Measurements from ENCODE around the gene NHERF2.

NHERF2 gene

DNA sequence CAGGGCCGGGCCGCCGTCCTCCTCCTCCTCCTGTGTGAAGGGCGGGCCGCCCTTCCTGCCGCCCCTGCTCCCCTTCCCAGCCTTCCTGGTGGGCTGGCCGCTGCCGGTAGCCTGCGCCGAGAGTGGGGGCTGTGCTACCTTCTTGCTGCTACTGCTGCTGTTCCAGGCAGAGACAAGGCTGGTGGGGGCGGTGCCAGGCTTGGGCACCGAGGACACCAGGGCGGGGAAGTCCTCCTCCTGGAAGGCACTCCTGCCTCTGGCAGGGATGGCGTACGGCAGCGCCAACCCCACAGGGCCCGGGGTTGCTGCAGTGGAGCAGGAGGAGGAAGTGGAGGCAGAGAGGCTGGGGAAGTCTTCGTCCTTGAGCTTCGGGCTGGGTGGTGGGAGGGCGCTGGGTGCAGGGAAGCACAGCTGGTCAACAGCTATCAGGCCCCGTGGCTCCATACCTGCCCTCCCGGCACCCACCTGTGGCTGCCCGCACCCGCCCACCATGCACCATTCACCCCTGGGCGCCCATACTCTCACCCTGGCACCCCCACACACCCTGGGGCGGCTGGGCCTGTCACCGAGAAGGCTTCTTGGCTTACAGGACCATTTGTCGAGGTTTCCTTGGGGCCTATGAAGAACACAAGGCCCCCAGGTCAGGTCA lies 26.7 kb upstream of the NHERF2 start:
- no peak overlapping the region for H3K4me3 ChIP-seq (ENCODE audit: low read depth, low read length)
- DNase-seq (ENCODE audit: low read depth): no peak
- TF ChIP-seq MYC (IDR thresholded peaks at IDR 0.05; ENCODE audit: low read depth, low read length) (no peak), POLR2A (IDR thresholded peaks at IDR 0.05; ENCODE audit: extremely low read depth, insufficient read length) (no peak), MAX (IDR thresholded peaks at IDR 0.05; ENCODE audit: low read depth, low read length) (no peak), CTCF (IDR thresholded peaks at IDR 0.05; ENCODE audit: low read depth, low read length) (no peak)

DNA sequence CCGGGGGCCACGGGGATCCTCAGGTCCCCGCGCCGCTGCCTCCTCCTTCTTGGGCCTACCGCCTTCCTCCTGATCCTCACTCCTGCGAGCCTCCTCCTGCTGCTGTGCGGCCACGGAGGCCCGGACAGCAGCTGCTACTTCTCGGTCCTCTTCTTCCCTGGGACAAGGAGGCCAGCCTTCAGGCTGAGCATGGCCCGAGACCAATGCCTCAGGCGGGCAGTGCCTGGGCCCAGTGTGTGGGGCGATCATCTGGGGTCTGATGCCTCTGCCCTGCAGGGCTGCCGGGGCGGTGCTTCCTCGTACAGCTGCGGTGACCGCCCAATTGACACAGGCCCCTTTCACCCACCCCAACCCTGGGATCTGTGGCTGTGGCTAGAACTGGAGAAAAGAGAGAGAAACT lies 25.7 kb upstream of the NHERF2 start:
- no peak for DNase-seq (ENCODE audit: low read depth)
- TF ChIP-seq CTCF (IDR thresholded peaks at IDR 0.05; ENCODE audit: low read depth, low read length): no peak
- TF ChIP-seq POLR2A (IDR thresholded peaks at IDR 0.05; ENCODE audit: extremely low read depth, insufficient read length): no peak
- no peak for TF ChIP-seq MYC (IDR thresholded peaks at IDR 0.05; ENCODE audit: low read depth, low read length)
- TF ChIP-seq MAX (IDR thresholded peaks at IDR 0.05; ENCODE audit: low read depth, low read length): no peak
- no peak overlapping the region for H3K4me3 ChIP-seq (ENCODE audit: low read depth, low read length)

DNA sequence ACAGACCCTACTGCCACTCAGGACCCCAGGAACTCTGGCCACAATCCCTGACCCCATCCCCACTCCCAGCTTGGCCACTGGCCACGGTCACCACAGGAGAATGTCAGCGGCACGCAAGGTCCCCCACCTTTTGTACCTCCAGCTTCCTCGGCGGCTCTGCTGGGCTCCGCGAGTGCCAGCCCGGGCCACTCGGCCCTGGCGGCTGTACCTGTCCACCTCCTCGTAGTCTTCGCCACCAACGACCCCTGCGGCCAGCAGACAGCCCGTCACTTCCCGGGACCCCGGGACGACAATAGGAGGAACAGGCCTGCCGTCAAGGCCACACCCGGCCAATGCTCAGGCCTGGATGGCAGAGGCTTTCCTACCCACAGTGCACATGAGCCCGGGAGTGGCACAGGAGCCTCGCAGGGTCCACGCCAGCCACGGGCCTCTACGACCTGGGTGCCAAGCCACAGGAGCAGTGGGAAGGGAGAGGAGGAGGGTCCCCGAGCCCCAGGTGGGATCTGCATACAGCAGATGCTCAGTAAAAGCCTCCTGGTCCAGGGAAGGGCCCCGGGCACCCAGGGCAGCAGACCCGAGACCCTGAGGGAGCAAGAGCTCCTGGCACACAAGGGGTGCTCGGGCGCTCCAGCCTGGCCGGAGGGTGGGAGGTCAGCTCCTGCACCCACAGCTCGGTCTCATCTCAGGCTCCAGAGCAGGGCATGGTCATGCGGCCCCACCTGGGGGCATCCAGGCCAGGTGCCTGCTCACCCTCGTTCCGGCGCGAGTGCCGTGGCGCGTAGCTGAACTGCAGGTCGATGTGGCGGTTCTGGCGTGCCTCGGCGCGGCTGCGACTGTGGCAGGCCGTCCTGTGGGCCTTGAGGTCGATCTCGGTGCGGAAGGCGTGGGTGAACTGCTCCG lies 25.0 kb upstream of the NHERF2 start:
- H3K4me3 ChIP-seq (ENCODE audit: low read depth, low read length): no peak overlapping the region
- no peak for DNase-seq (ENCODE audit: low read depth)
- no peak for TF ChIP-seq CTCF (IDR thresholded peaks at IDR 0.05; ENCODE audit: low read depth, low read length)

DNA sequence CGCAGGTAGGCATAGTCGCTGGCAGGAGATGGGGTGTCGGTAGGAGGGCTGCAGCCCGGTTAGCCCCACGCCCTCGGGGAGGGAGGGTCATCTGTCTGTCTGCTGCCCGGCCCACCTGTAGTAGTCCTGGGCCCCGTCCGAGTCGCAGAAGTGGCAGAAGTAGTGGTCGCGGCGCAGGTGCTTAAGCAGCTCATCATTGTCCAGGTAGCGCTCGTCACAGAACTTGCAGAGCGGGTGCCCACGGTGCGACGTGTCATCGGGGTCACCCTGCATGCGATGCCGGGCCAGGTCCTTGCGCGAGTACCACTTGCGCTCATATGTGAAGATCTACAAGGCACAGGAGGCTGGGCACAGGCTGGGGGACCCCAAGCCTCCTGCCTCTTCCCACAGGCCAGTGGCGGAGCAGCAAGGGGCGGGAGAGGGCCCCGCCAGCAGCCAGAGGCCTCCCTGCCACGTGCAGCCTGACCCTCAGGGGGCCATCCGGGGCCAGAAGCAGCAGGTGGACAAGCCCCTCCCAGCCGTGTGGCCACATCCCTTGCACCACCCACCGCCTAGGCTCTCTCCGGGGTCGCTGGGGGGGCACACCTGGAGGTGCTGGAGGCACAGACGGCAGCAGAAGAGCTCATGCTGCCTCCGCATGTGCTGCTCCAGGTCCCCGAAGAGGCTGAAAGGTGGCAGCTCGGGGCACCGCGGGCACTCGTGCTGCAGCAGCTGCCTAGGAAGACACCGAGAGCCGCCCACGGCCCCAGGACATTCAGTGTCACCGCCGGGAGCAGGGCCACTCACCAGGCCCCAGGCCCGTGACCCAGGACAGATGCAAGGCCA lies 24.1 kb upstream of the NHERF2 start:
- TF ChIP-seq CTCF (IDR thresholded peaks at IDR 0.05; ENCODE audit: low read depth, low read length): no peak
- DNase-seq (ENCODE audit: low read depth): no peak
- no peak overlapping the region for H3K4me3 ChIP-seq (ENCODE audit: low read depth, low read length)

DNA sequence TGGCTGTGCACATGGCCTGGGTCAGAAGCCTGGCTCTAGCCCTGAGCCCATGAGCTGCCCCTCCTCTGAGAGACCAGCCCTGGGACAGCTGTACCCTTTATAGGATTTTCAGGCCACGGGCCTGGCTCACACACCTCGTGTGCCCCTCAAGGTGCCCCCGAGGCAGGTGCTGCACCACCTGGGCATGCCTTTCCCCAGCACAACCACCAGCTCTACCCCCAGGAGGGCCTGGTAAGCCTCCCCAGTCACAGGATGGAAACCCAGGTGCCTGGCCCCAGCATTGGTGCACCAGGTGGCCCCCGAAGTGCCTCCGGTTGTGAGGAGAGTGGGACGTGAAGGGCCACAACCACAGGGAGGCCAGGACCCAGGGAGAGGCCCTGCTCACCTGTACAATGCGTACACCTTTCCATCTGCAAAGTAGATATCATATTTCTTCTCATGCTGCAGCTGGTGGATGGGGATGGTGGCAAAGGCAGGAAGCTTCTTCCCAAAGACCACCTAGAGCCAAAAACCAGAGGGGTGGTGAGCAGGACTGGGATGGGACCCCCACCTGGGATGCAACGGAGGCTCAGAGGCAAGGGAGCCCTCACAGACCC lies 23.4 kb upstream of the NHERF2 start:
- DNase-seq (ENCODE audit: low read depth): no peak
- H3K4me3 ChIP-seq (ENCODE audit: low read depth, low read length): no peak overlapping the region
- no peak for TF ChIP-seq MYC (IDR thresholded peaks at IDR 0.05; ENCODE audit: low read depth, low read length)
- no peak for TF ChIP-seq MAX (IDR thresholded peaks at IDR 0.05; ENCODE audit: low read depth, low read length)
- no peak for TF ChIP-seq CTCF (IDR thresholded peaks at IDR 0.05; ENCODE audit: low read depth, low read length)
- TF ChIP-seq POLR2A (IDR thresholded peaks at IDR 0.05; ENCODE audit: extremely low read depth, insufficient read length): no peak

Measured in NB4 (cell line).